HG03442 (cell line): ENCODE measurements around the gene ALDH4A1.
"Not testable (repeated sequence)": the region's sequence is repeated elsewhere in the genome, so short reads cannot be mapped to it uniquely, and the experiment has no call there.

Experiments used
- ATAC-seq: cut with Tn5 transposase; IDR thresholded peaks from one replicate; pipeline ENCODE4 v1.9.1; 2021; ENCODE audit warnings: mild to moderate bottlenecking, moderate library complexity; ENCODE audit not compliant: unreplicated experiment

ALDH4A1 gene

GRCh38 chr1:18901147-18901951 is 1.0 kb downstream of the ALDH4A1 start:
- ATAC-seq = no peak

- no peak for ATAC-seq
These were observed 2.0 kb downstream of the ALDH4A1 start for GRCh38 chr1:18900303-18900841.

GRCh38 chr1:18899363-18900049 is 2.8 kb downstream of the ALDH4A1 start:
- ATAC-seq = no peak

GRCh38 chr1:18898567-18898966 is 3.8 kb downstream of the ALDH4A1 start:
- ATAC-seq = no peak

- no peak for ATAC-seq
These were observed 7.0 kb downstream of the ALDH4A1 start for GRCh38 chr1:18895317-18895716.

- ATAC-seq = no peak
These were observed 9.2 kb downstream of the ALDH4A1 start for GRCh38 chr1:18893120-18893519.

GRCh38 chr1:18891858-18892257 is 10.5 kb downstream of the ALDH4A1 start:
- ATAC-seq = not testable (repeated sequence)

- ATAC-seq = no peak
These were observed 11.0 kb downstream of the ALDH4A1 start for GRCh38 chr1:18891426-18891780.

- no peak for ATAC-seq
These were observed 11.5 kb downstream of the ALDH4A1 start for GRCh38 chr1:18890706-18891425.

- ATAC-seq = no peak
These were observed 16.4 kb downstream of the ALDH4A1 start for GRCh38 chr1:18886003-18886335.

- no peak for ATAC-seq
These were observed 16.9 kb downstream of the ALDH4A1 start for GRCh38 chr1:18885311-18886002.

GRCh38 chr1:18884727-18885126 is 17.6 kb downstream of the ALDH4A1 start:
- ATAC-seq = no peak

GRCh38 chr1:18884419-18884717 is 18.0 kb downstream of the ALDH4A1 start:
- no peak for ATAC-seq

- ATAC-seq = no peak
These were observed 18.5 kb downstream of the ALDH4A1 start for GRCh38 chr1:18883636-18884418.

- ATAC-seq = no peak
These were observed 19.3 kb downstream of the ALDH4A1 start for GRCh38 chr1:18883079-18883478.

- no peak for ATAC-seq
These were observed 19.9 kb downstream of the ALDH4A1 start for GRCh38 chr1:18882486-18882885.

- no peak for ATAC-seq
These were observed 20.5 kb downstream of the ALDH4A1 start for GRCh38 chr1:18881642-18882431.

- no peak for ATAC-seq
These were observed 21.2 kb downstream of the ALDH4A1 start for GRCh38 chr1:18881164-18881563.

GRCh38 chr1:18880585-18880984 is 21.8 kb downstream of the ALDH4A1 start:
- ATAC-seq = no peak
